A549 (cell line): ENCODE data around the gene KIAA0930. TPM values are rescaled to one million over a fixed set of nuclear protein-coding genes. Genes with fewer than 3 reads are reported as not detected.

ENCODE experiments used
- ATAC-seq, 2 experiments: fragments of 200-7000 bp in 1 of 2; fragments of >200 bp in 1 of 2; cut with Nextera tagmentation in 1 of 2; cut with Tn5 transposase in 1 of 2; 3 replicates each; pipeline versions ENCODE4 v1.8.0 to v1.9.1; 2018 to 2020; ENCODE audit warnings: mild to moderate bottlenecking in 1 of 2, moderate library complexity in 1 of 2
- CTCF ChIA-PET: fragments of 300-600 bp; sonication (Branson Sonifier 250); formaldehyde crosslinking; extraction: SDS; loops from one replicate; lab custom pipeline; 2021; ENCODE audit warnings: antibody characterized with exemption, inconsistent platforms; lab: Yijun Ruan, JAX
- POLR2A ChIA-PET: fragments of 350-600 bp; formaldehyde crosslinking; extraction: SDS; loops from one replicate; lab custom pipeline; 2021; ENCODE audit warnings: antibody characterized with exemption, inconsistent platforms; lab: Yijun Ruan, JAX
- DNase-seq, 2 experiments: peaks; one replicate each; pipeline versions ENCODE4 v3.0.0 to v3.0.0-alpha.2; 2011 to 2016; ENCODE audit warnings: low read depth in 1 of 2, low spot score in 1 of 2
- FAIRE-seq: peaks from 2 replicates; lab custom pipeline; 2011; peaks lifted over from hg19 to GRCh38; lab: Jason Lieb, UNC
- H3K27ac ChIP-seq, 2 experiments: fragments of >200 bp; sonication (Bioruptor Twin); formaldehyde crosslinking; 3 replicates each; pipeline ENCODE4 v1.5.1; 2016 to 2017
- H3K4me1 ChIP-seq: fragments of >200 bp; sonication (Bioruptor Twin); formaldehyde crosslinking; 3 replicates; pipeline ENCODE4 v1.6.1; 2016
- H3K4me2 ChIP-seq: fragments of >200 bp; sonication (Bioruptor Twin); formaldehyde crosslinking; 3 replicates; pipeline ENCODE4 v1.6.1; 2016
- H3K4me3 ChIP-seq: fragments of >200 bp; sonication (Bioruptor Twin); formaldehyde crosslinking; 3 replicates; pipeline ENCODE4 v1.5.1; 2016
- H3K9me3 ChIP-seq: fragments of >200 bp; sonication (Bioruptor Twin); formaldehyde crosslinking; 3 replicates; pipeline ENCODE4 v1.6.1; 2016
- CBX2 ChIP-seq: fragments of 200-600 bp; sonication (generic); IDR thresholded peaks from 2 replicates; pipeline ENCODE4 v1.6.1; 2016; ENCODE audit warnings: low read depth, mild to moderate bottlenecking, borderline replicate concordance
- CHD2 ChIP-seq: fragments of 150-350 bp; IDR thresholded peaks from 2 replicates; pipeline ENCODE4 v1.6.1; 2014; ENCODE audit warnings: low read length; ENCODE audit not compliant: partially characterized antibody
- EHF ChIP-seq: fragments of 250-450 bp; sonication (Bioruptor Pico); IDR thresholded peaks from 2 replicates; pipeline ENCODE4 v1.5.0; 2020; ENCODE audit warnings: mild to moderate bottlenecking
- ESRRA ChIP-seq: fragments of 150-350 bp; IDR thresholded peaks from 2 replicates; pipeline ENCODE4 v1.6.1; 2014; ENCODE audit warnings: mild to moderate bottlenecking, low read length, borderline replicate concordance
- HEYL ChIP-seq: fragments of 250-450 bp; sonication (Bioruptor Pico); IDR thresholded peaks from 2 replicates; pipeline ENCODE4 v1.8.0; 2021; ENCODE audit warnings: mild to moderate bottlenecking, moderate library complexity
- HMGXB4 ChIP-seq: fragments of 250-450 bp; sonication (Bioruptor Pico); IDR thresholded peaks from 2 replicates; pipeline ENCODE4 v1.5.0; 2021; ENCODE audit warnings: mild to moderate bottlenecking, moderate library complexity, borderline replicate concordance
- MAX ChIP-seq: IDR thresholded peaks from 2 replicates; pipeline ENCODE4 v1.6.1; 2012
- MAZ ChIP-seq: fragments of 150-350 bp; IDR thresholded peaks from 2 replicates; pipeline ENCODE4 v1.6.1; 2014; ENCODE audit warnings: antibody characterized with exemption, low read depth, low read length, borderline replicate concordance
- MYC ChIP-seq: IDR thresholded peaks from 2 replicates; pipeline ENCODE4 v1.6.1; 2012; ENCODE audit warnings: mild to moderate bottlenecking, inconsistent platforms, low read length, improper control_type of control experiment, borderline replicate concordance
- NFE2L2 ChIP-seq: fragments of 150-350 bp; conservative IDR thresholded peaks from 2 replicates; pipeline ENCODE4 v1.6.1; 2014; ENCODE audit warnings: low read length
- NPAS2 ChIP-seq: fragments of 250-450 bp; sonication (Bioruptor Pico); IDR thresholded peaks from 2 replicates; pipeline ENCODE4 v1.8.0; 2022; ENCODE audit warnings: mild to moderate bottlenecking, moderate library complexity, borderline replicate concordance
- RAD21 ChIP-seq, 2 experiments: fragments of >200 bp in 1 of 2; sonication (Bioruptor Twin) in 1 of 2; formaldehyde crosslinking in 1 of 2; IDR thresholded peaks in 1 of 2; conservative IDR thresholded peaks in 1 of 2; 2 replicates in 1 of 2; 3 replicates in 1 of 2; pipeline ENCODE4 v1.6.1; 2012 to 2018; ENCODE audit warnings: inconsistent platforms in 1 of 2
- RCOR1 ChIP-seq: fragments of 150-350 bp; IDR thresholded peaks from 2 replicates; pipeline ENCODE4 v1.6.1; 2014; ENCODE audit warnings: antibody characterized with exemption, low read length, low read depth
- REST ChIP-seq: fragments of 200-600 bp; sonication (generic); IDR thresholded peaks from 2 replicates; pipeline ENCODE4 v1.6.1; 2016; ENCODE audit warnings: antibody characterized with exemption, mild to moderate bottlenecking, moderate library complexity
- RFX5 ChIP-seq: fragments of 450-650 bp; IDR thresholded peaks from 2 replicates; pipeline ENCODE4 v1.7.1; 2014; ENCODE audit warnings: antibody characterized with exemption, mild to moderate bottlenecking, moderate library complexity
- SMC3 ChIP-seq: fragments of >200 bp; sonication (Bioruptor Twin); formaldehyde crosslinking; IDR thresholded peaks from 3 replicates; pipeline ENCODE4 v1.6.1; 2018; ENCODE audit warnings: inconsistent platforms
- ZFP36 ChIP-seq: fragments of 450-650 bp; IDR thresholded peaks from 2 replicates; pipeline ENCODE4 v1.6.1; 2014; ENCODE audit warnings: borderline replicate concordance; ENCODE audit not compliant: partially characterized antibody
- ZNF302 ChIP-seq: fragments of 250-450 bp; sonication (Bioruptor Pico); IDR thresholded peaks from 2 replicates; pipeline ENCODE4 v1.9.0; 2021; ENCODE audit warnings: inconsistent platforms, mild to moderate bottlenecking, moderate library complexity
- WGBS: methylation state at CpG from one replicate; pipeline ENCODE4 v1.1.6; 2017; ENCODE audit errors: missing lambda C conversion rate; 5-methylcytosine and 5-hydroxymethylcytosine counted together
- polyA plus RNA-seq, 4 experiments: library from polyadenylated mRNA; depleted of rRNA in 3 of 4; stranded (reverse); fragments of >200 nt; fragmentation: RNase III in 1 of 4; extraction: RNeasy Plus Mini Kit Qiagen cat#74134 plus additional on column Dnase treatment in 1 of 4; gene quantifications; 2 replicates in 3 of 4; 3 replicates in 1 of 4; pipeline ENCODE4 v1.2.3, GENCODE V29; 2011 to 2017
- TF ChIP-seq, protein P1 (sequence below): fragments of 250-450 bp; sonication (Bioruptor Pico); IDR thresholded peaks from 2 replicates; pipeline ENCODE4 v1.5.0; 2020; ENCODE audit warnings: low read depth, mild to moderate bottlenecking, moderate library complexity
- TF ChIP-seq, protein P2 (sequence below): fragments of >200 bp; sonication (Bioruptor Twin); formaldehyde crosslinking; IDR thresholded peaks from 3 replicates; pipeline ENCODE4 v1.6.1; 2016

KIAA0930 gene
- polyA plus RNA-seq, 2 of the 4 experiments (the other 2 are of a cell fraction): 47.7 to 60.0 TPM

GRCh38 chr22:45216133-45217003 is 24.3 kb downstream of the KIAA0930 start:
- CTCF ChIA-PET: interaction anchor here (1.2 kb wide), 1 partner anchor 10 kb away, joined by 3 read pairs; no protein-coding TSS in a partner anchor
- ATAC-seq (no peak), FAIRE-seq (no peak), DNase-seq (no peak)
- no peak overlapping the region for H3K4me2 ChIP-seq
- H3K27ac ChIP-seq: no peak overlapping the region
- H3K4me3 ChIP-seq: no peak overlapping the region
- H3K9me3 ChIP-seq: no peaks in the 10 kb centered on the region
- TF ChIP-seq NPAS2 (CRISPR knock-in tag) (no peak), CHD2 (no peak), EHF (no peak), RFX5 (no peak), SMC3 (no peak), REST (peak; percentile 40; the same call in 1 of the 2 replicates), CBX2 (no peak), MYC (no peak), HEYL (CRISPR knock-in tag) (no peak)
- peaks cover 15% of the 10 kb centered on the region for H3K4me1 ChIP-seq
- WGBS: 78% methylated on average over 21 of the region's 22 CpGs
- POLR2A ChIA-PET: no interaction called here

DNA sequence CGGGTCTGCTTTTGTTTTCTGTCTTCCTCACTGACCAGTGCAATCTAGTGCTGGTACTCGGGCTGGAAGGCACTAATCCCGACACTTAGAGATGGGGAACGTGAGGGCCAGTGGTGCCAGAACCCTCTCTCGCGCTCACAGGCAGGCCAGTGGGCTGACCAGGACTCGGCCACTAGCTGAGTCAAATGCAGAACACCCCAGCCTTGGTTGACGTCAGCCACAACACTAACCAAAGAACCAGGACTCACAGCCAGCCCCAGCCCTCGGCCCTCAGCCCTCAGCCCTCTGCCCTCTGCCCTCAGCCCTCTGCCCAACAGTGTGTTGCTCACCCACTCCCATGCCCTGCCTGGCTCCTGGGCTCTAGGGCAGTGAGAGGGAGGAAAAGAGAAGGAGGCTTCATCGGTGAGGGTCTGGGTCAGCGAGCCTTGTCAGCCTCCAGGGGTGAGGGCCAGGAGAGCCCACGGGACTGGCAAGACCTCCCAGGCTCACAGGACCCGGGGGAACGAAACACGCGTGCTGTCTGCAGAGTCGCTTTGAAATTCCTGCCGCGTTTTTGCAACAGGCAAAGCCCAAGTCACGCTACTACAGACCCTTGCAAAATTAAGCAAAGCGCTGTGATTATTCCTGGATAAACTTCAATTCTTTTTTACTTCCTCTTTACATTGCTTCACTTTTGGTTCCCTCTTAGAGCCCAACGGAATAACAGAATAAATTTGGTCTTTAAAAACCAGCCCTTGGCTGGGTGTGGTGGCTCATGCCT is 27.5 kb downstream of the KIAA0930 start:
- Histone ChIP-seq H3K4me1 (peaks cover 37% of the 10 kb centered on the region), H3K27ac (peak overlapping the region; percentile 93 to 96), H3K4me3 (peak overlapping the region; percentile 56), H3K9me3 (no peaks in the 10 kb centered on the region), H3K4me2 (peak overlapping the region; percentile 100)
- WGBS: 85% methylated on average over 13 of the region's 22 CpGs
- FAIRE-seq (no peak), ATAC-seq (peak; percentile 40 to 65; a peak in 5 of 6 replicates), DNase-seq (no peak)
- CTCF ChIA-PET: interaction anchor here (0.8 to 1.9 kb wide), 2 partner anchors 50 to 54 kb away, joined by 3 to 10 read pairs; no protein-coding TSS in a partner anchor
- POLR2A ChIA-PET: interaction anchor here (1.6 kb wide), 1 partner anchor 50 kb away, joined by 5 read pairs; the partner anchor contains the start of gene NUP50
- TF ChIP-seq MAZ: no peak
- TF ChIP-seq, protein P1, sequence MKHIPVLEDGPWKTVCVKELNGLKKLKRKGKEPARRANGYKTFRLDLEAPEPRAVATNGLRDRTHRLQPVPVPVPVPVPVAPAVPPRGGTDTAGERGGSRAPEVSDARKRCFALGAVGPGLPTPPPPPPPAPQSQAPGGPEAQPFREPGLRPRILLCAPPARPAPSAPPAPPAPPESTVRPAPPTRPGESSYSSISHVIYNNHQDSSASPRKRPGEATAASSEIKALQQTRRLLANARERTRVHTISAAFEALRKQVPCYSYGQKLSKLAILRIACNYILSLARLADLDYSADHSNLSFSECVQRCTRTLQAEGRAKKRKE (CRISPR knock-in tag): no peak
- TF ChIP-seq HMGXB4 (CRISPR knock-in tag): no peak
- TF ChIP-seq MAX: no peak
- TF ChIP-seq NFE2L2: no peak
- TF ChIP-seq RAD21 (conservative IDR thresholded peaks at IDR 0.05 in 1 of 2, IDR thresholded peaks at IDR 0.05 in 1 of 2): no peak
- no peak for TF ChIP-seq REST
- TF ChIP-seq RFX5: no peak
- TF ChIP-seq ZFP36: no peak
- TF ChIP-seq, protein P2, sequence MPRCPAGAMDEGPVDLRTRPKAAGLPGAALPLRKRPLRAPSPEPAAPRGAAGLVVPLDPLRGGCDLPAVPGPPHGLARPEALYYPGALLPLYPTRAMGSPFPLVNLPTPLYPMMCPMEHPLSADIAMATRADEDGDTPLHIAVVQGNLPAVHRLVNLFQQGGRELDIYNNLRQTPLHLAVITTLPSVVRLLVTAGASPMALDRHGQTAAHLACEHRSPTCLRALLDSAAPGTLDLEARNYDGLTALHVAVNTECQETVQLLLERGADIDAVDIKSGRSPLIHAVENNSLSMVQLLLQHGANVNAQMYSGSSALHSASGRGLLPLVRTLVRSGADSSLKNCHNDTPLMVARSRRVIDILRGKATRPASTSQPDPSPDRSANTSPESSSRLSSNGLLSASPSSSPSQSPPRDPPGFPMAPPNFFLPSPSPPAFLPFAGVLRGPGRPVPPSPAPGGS: no peak
- TF ChIP-seq NPAS2 (CRISPR knock-in tag): no peak
- no peak for TF ChIP-seq RCOR1
- no peak for TF ChIP-seq ESRRA
- TF ChIP-seq ZNF302: no peak
- no peak for TF ChIP-seq SMC3
